Measurements from ENCODE around the gene ACOX3.
A peak's percentile ranks its signal among the peaks of the same experiment; 100 is the strongest.
"Not testable (repeated sequence)": the region's sequence is repeated elsewhere in the genome, so short reads cannot be mapped to it uniquely, and the experiment has no call there.

The ACOX3 gene

DNA sequence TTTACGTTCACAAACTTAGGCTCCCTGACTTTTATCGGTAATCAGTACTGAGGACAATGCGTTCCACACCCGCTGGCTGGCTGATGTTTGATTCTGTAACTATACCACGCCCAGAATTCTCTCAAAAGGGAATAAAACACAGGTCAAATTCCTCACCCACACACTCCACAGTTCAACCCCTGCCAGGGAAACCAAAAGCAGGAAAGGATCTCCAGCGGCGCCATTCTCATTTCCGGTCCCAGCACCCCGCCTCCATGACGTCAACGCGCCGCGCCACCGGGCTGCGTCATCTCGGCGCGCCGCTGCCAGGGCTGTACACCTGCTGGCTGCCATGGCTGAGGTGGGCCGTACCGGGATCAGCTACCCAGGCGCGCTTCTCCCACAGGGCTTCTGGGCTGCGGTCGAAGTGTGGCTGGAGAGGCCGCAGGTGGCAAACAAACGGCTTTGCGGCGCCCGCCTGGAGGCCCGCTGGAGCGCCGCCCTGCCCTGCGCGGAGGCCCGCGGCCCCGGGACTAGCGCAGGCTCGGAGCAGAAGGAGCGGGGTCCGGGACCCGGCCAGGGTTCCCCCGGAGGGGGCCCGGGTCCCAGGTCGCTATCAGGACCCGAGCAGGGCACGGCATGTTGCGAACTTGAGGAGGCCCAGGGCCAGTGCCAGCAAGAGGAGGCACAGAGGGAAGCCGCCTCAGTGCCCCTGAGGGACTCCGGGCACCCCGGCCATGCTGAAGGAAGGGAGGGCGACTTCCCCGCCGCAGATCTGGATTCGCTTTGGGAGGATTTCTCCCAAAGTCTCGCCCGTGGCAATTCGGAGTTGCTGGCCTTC, at the start of gene ACOX3, which contains the start of gene TRMT44:
TSS of gene ACOX3 (minus strand) at position 232 of the 820 bp plus-strand sequence. CDS start 24,202 bp downstream, outside the sequence.
TSS of gene TRMT44 (plus strand) at position 286 of the 820 bp plus-strand sequence. CDS start at position 332, 46 bp downstream.
- no peaks in the 10 kb centered on the region for H3K27me3 ChIP-seq (ENCODE audit: insufficient read depth, low read length)
- peak within 1 kb of the TSS; percentile 76 for H3K4me3 ChIP-seq (ENCODE audit: low read length)
- peak within 1 kb of the TSS; percentile 65 for H2AFZ ChIP-seq (ENCODE audit: low read depth, low read length)
- no peaks in the 10 kb centered on the region for H3K36me3 ChIP-seq (ENCODE audit: insufficient read depth, low read length)
- no peaks in the 10 kb centered on the region for H3K9me3 ChIP-seq (ENCODE audit: low read length)
- peaks cover 44% of the 10 kb centered on the region for H3K4me1 ChIP-seq (ENCODE audit: insufficient read depth, low read length)

DNA sequence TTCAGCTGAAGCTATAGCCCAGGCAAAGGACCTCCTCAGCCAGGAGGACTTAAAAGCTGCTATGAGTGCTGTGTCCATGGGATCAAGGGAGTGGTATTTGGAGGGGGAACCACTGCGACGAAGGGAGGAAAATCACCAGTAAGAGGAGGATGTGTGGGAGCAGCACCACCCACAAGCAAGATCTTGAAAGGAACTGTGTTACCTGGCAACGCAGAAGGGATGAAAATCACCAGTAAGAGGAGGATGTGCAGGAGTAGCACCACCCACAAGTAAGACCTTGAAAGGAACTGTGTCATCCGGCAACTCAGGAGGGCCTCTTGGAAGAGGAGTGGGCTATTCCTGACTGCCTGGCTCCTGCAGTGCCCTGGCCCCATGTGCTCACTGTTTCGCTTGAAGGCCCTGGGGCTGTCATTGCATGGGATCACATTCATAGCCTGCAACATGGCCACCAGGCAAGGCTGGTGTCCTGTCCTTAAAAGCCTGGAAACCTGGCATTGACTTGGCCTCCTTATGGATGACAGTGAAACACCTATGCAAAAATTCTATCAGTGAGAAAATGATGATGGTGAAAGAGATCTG, 48.4 kb upstream of the ACOX3 start:
- Histone ChIP-seq H3K4me3 (ENCODE audit: low read length) (no peak overlapping the region), H3K4me1 (ENCODE audit: insufficient read depth, low read length) (no peaks in the 10 kb centered on the region), H3K36me3 (ENCODE audit: insufficient read depth, low read length) (no peaks in the 10 kb centered on the region), H3K9me3 (ENCODE audit: low read length) (no peaks in the 10 kb centered on the region), H2AFZ (ENCODE audit: low read depth, low read length) (no peak overlapping the region), H3K27me3 (ENCODE audit: insufficient read depth, low read length) (no peaks in the 10 kb centered on the region)

DNA sequence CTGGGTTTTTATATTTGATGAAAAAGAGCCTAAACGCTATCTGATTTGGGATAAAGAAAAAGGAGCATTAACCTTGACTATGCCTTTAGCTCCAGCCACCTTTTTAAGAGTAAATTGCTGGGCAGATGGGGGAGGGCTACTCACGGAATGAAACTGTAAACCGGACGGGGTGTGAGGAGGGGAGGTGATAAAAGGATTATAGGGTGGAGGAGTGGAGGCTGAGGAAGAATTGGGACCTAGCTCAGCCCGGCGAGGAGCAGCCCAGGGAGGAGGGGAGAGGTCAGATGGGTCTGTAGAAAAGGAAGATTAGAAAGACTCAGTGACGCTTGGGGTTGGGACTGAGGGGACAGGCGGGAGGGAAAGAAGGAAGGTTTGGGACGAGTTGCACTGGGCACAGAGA, 46.1 kb upstream of the ACOX3 start:
- H3K4me1 ChIP-seq (ENCODE audit: insufficient read depth, low read length); H3K27me3 ChIP-seq (ENCODE audit: insufficient read depth, low read length); H3K9me3 ChIP-seq (ENCODE audit: low read length); H3K4me3 ChIP-seq (ENCODE audit: low read length); H2AFZ ChIP-seq (ENCODE audit: low read depth, low read length); H3K36me3 ChIP-seq (ENCODE audit: insufficient read depth, low read length): not testable (repeated sequence)

DNA sequence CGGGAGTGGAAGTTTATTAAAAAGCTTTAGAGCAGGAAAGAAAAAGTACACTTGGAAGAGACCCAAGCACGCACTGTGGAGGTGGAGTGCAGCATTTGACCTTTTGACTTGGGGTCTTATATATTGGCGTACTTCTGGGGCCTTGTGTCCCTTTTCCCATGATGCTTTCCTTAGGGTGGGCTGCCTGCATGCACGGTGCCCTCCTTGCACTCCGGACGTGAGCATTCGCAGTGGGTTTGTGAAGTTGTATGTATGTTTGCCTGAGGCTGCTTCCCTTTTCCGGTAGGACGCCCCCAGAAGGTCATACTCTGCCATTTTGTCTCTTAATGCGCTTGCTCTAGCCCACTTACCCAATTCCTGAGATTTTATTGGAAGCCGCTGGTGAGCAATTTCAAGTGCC, 39.7 kb upstream of the ACOX3 start:
- H2AFZ ChIP-seq (ENCODE audit: low read depth, low read length) = no peak overlapping the region
- no peaks in the 10 kb centered on the region for H3K27me3 ChIP-seq (ENCODE audit: insufficient read depth, low read length)
- no peaks in the 10 kb centered on the region for H3K9me3 ChIP-seq (ENCODE audit: low read length)

DNA sequence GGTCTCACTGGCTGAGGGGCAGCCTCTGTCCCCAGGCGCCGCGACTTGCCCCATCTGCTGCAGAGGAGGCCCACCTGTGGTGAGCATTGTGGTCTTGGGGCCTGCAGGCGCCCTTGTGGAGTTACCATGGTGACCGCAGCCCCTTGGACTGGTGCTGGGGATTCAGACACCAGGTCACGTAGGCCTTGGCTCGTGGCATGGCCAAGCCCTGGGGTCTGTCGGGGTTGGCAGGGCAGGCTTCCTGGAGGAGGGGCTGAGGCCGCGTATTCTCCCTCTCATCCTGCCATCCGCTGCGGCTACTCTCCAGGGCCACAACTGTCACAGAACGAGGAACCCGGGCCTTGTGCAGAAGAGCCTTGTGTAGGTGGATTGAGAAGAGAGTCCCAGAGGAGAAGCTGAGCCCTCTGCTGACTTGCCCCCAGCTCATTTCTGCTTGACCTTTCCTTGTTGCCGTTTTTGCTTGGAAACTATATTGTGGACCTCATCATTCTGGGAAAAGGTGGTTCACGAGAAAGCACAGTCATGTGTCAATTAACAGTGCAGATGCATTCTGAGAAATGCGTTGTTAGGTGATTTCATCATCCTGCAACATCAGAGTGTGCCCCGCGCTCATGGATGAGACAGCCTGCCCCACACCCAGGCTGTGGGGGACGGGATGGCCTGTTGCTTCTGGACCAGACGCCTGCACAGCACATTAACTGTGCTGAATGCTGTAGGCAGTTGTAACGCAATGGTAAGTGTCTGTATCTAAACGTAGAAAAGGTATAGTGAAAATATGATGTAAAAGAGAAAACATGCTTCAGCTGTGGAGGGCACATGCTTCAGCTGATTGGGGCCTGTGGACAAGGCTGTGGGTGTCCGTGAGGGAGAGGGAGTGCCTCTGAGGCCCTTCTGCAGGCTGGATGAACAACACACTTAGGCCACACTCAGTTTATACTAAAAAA, 38.5 kb upstream of the ACOX3 start:
- H3K4me3 ChIP-seq (ENCODE audit: low read length) = no peak overlapping the region
- H3K36me3 ChIP-seq (ENCODE audit: insufficient read depth, low read length) = peaks cover 12% of the 10 kb centered on the region
- no peak overlapping the region for H2AFZ ChIP-seq (ENCODE audit: low read depth, low read length)
- peaks cover 3% of the 10 kb centered on the region for H3K4me1 ChIP-seq (ENCODE audit: insufficient read depth, low read length)
- no peaks in the 10 kb centered on the region for H3K9me3 ChIP-seq (ENCODE audit: low read length)
- no peaks in the 10 kb centered on the region for H3K27me3 ChIP-seq (ENCODE audit: insufficient read depth, low read length)

More for the DNA sequence above, 39.7 kb upstream of the ACOX3 start:
- H3K36me3 ChIP-seq (ENCODE audit: insufficient read depth, low read length) = peaks cover 12% of the 10 kb centered on the region
- no peak overlapping the region for H3K4me3 ChIP-seq (ENCODE audit: low read length)
- H3K4me1 ChIP-seq (ENCODE audit: insufficient read depth, low read length) = peaks cover 3% of the 10 kb centered on the region

DNA sequence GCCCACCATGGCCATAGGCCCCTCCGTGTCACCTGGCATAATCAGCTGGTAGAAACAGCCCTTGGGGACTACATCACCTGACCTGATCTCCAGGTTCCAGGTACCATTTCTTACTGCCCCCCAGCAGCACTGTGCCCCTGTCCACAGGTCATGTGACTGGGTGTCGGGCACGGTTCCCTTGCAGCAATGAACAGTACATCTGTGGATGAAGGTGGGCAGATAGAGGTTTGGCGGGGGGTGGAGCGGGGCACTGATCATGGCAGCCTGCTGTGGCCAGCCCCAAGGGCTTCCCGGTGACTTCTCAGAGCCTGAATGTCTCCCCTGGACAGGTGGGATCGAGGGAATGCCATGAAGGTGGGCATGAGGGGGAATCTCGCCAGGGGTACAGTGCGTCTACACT, 37.8 kb upstream of the ACOX3 start:
- Histone ChIP-seq H3K36me3 (ENCODE audit: insufficient read depth, low read length) (peaks cover 12% of the 10 kb centered on the region), H3K9me3 (ENCODE audit: low read length) (no peaks in the 10 kb centered on the region), H2AFZ (ENCODE audit: low read depth, low read length) (no peak overlapping the region), H3K27me3 (ENCODE audit: insufficient read depth, low read length) (no peaks in the 10 kb centered on the region), H3K4me1 (ENCODE audit: insufficient read depth, low read length) (peaks cover 3% of the 10 kb centered on the region), H3K4me3 (ENCODE audit: low read length) (no peak overlapping the region)

DNA sequence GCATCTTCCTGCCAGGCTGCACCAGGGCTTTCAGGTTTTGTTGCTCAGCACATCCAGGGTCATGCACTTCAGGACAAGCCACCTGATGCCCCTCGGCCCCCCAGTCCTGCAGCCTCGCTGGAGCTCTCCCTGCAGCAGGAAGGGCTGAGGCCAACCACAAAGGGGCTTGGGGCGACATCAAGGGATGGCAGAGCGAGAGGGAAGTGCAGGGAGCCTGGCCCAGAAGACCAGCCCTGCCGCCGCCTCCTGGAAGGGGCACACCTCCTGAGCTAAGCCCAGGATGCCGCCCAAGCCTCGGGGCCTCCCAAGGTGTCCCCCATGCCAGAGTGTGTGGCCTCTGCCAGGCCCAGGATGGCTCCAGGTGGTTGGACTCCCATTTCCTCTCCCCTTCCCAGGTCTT, 37.2 kb upstream of the ACOX3 start:
- Histone ChIP-seq H3K36me3 (ENCODE audit: insufficient read depth, low read length) (peaks cover 12% of the 10 kb centered on the region), H3K4me3 (ENCODE audit: low read length) (no peak overlapping the region), H3K9me3 (ENCODE audit: low read length) (no peaks in the 10 kb centered on the region), H3K4me1 (ENCODE audit: insufficient read depth, low read length) (peaks cover 3% of the 10 kb centered on the region), H2AFZ (ENCODE audit: low read depth, low read length) (no peak overlapping the region), H3K27me3 (ENCODE audit: insufficient read depth, low read length) (no peaks in the 10 kb centered on the region)

DNA sequence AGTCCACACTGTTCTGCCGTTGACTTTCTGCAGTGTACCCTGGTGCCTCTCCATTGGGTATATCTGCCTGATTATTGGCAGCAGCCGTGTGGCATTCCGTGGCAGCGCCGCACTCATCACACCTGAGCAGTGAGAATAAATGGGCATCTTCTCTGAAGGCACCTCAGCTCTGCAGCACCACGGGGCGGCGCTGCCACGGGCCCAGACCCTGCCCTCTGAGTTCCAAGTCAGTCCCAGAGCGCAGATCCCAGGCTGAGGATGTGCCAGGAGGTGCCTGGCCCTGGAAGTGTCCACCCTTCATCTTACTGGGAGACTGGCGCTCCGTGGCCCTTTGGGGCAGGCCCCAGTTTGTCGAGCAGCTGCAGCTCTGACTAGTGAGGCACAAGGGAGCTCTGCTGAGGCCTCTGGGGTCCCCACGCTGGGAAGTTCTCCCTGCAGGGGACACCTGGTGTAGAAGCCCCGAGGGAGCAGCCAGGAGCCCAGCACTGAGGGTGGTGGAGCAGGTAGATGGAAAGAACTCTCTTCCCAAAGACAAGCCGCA, 36.6 kb upstream of the ACOX3 start:
- H2AFZ ChIP-seq (ENCODE audit: low read depth, low read length) = no peak overlapping the region
- H3K4me1 ChIP-seq (ENCODE audit: insufficient read depth, low read length) = peaks cover 3% of the 10 kb centered on the region
- peaks cover 12% of the 10 kb centered on the region for H3K36me3 ChIP-seq (ENCODE audit: insufficient read depth, low read length)
- H3K9me3 ChIP-seq (ENCODE audit: low read length) = no peaks in the 10 kb centered on the region
- H3K27me3 ChIP-seq (ENCODE audit: insufficient read depth, low read length) = no peaks in the 10 kb centered on the region
- no peak overlapping the region for H3K4me3 ChIP-seq (ENCODE audit: low read length)

DNA sequence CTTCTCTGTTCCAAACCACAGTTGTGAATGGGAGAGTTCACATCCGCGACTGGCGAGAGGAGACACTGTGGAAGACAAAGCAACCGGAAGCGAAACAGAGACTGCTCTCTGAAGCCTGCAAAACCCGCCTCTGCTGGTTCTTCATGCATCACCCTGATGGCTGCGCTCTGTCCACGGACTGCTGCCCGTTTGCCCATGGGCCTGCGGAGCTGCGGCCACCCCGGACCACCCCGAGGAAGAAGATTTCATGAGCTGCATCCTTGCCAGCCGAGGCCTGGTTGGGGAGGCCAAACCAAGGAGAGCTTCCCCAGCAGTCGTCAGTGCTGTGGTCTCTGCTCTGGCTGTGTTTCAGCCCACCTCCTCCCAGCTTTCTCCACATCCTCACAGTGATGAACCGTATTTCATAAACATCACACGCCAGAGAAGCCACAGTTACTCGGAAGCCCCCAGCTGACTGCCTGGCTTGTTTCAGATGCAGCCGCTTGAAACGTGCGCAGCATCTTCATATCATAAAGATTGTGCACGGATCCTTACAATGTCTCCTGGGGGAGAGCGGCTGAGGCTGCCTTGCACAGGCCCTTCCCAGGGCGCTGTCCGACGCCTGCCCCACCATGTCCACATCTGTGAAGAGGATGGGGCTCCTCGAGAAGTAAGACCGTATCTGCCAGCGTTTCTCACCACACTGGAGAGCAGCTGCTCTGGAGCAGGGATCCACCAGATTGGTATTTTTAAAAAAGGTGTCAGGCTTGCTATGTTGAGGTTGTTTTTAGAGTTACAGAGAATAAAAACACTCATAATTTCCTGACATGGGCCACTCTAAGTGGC, 35.4 kb upstream of the ACOX3 start:
- peaks cover 14% of the 10 kb centered on the region for H3K36me3 ChIP-seq (ENCODE audit: insufficient read depth, low read length)
- H3K4me1 ChIP-seq (ENCODE audit: insufficient read depth, low read length) = peaks cover 3% of the 10 kb centered on the region
- H3K9me3 ChIP-seq (ENCODE audit: low read length) = no peaks in the 10 kb centered on the region
- no peaks in the 10 kb centered on the region for H3K27me3 ChIP-seq (ENCODE audit: insufficient read depth, low read length)
- H2AFZ ChIP-seq (ENCODE audit: low read depth, low read length) = no peak overlapping the region
- no peak overlapping the region for H3K4me3 ChIP-seq (ENCODE audit: low read length)

DNA sequence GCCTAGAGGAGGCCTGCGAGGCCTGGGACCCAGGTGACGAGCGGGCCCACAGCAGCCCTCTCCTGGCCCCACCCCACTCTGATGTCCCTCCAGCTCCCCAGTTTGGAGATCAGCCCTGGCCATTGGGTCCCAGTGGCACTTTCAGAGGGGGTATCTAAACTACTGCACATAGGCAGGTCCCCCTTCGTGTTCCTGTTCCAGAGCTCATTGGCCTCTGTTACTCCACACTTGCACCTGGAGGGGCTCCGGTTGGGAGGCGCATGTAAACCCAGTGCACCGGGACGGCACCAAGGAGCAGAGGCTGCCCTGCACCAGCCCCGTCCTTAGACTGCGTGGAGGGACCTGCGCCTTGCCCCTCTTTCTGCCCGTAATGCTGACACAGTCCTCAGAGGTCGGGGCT, 34.3 kb upstream of the ACOX3 start:
- H3K4me1 ChIP-seq (ENCODE audit: insufficient read depth, low read length) = peaks cover 3% of the 10 kb centered on the region
- no peak overlapping the region for H2AFZ ChIP-seq (ENCODE audit: low read depth, low read length)
- no peaks in the 10 kb centered on the region for H3K9me3 ChIP-seq (ENCODE audit: low read length)
- H3K36me3 ChIP-seq (ENCODE audit: insufficient read depth, low read length) = peaks cover 18% of the 10 kb centered on the region
- H3K4me3 ChIP-seq (ENCODE audit: low read length) = no peak overlapping the region
- H3K27me3 ChIP-seq (ENCODE audit: insufficient read depth, low read length) = no peaks in the 10 kb centered on the region

DNA sequence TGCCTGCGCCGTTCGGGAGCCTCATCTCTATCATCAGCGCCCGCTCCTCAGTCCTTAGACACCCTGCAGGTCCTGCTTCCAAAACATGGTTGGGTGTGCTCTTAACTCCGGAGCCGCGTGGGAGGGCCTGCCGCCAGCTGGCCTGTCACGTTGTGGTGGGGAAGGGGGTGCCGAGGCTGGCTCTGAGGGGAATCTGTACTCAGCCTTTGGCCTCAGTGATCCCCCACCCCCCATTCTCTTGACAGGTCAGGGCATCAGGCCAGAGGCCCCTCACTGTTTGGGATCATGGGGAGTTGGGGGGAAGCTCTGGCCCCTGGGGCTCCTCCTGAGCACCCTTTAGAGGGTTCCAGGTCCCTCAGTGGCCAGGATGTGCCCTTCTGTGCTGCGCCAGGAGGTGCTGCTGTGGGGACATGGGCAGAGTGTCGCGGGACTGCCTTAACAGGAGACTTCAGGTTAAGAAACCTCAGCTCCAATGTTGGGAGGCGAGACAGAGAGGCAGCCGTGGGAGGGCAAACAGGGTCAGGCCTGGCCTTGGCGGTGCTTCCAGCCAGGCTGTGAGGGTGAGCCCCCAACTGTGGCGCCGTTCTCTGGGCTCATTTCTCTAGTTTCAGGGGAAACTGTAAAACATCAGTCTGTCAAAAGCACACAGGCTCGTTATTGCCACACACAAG, 33.5 kb upstream of the ACOX3 start:
- Histone ChIP-seq H3K36me3 (ENCODE audit: insufficient read depth, low read length) (peaks cover 24% of the 10 kb centered on the region), H2AFZ (ENCODE audit: low read depth, low read length) (no peak overlapping the region), H3K4me1 (ENCODE audit: insufficient read depth, low read length) (peaks cover 2% of the 10 kb centered on the region), H3K9me3 (ENCODE audit: low read length) (no peaks in the 10 kb centered on the region), H3K4me3 (ENCODE audit: low read length) (no peak overlapping the region), H3K27me3 (ENCODE audit: insufficient read depth, low read length) (no peaks in the 10 kb centered on the region)
